HG02588 (cell line): ENCODE results near the gene KBTBD4.
A peak's percentile ranks its signal among the peaks of the same experiment; 100 is the strongest.
"Not testable (repeated sequence)": the region's sequence is repeated elsewhere in the genome, so short reads cannot be mapped to it uniquely, and the experiment has no call there.

Experiments
- ATAC-seq: cut with Tn5 transposase; IDR thresholded peaks from one replicate; pipeline ENCODE4 v1.9.1; 2021; ENCODE audit warnings: mild to moderate bottlenecking, moderate library complexity; ENCODE audit not compliant: unreplicated experiment

KBTBD4 gene

GRCh38 chr11:47591764-47592163 is 13.0 kb upstream of the KBTBD4 start:
- no peak for ATAC-seq

DNA sequence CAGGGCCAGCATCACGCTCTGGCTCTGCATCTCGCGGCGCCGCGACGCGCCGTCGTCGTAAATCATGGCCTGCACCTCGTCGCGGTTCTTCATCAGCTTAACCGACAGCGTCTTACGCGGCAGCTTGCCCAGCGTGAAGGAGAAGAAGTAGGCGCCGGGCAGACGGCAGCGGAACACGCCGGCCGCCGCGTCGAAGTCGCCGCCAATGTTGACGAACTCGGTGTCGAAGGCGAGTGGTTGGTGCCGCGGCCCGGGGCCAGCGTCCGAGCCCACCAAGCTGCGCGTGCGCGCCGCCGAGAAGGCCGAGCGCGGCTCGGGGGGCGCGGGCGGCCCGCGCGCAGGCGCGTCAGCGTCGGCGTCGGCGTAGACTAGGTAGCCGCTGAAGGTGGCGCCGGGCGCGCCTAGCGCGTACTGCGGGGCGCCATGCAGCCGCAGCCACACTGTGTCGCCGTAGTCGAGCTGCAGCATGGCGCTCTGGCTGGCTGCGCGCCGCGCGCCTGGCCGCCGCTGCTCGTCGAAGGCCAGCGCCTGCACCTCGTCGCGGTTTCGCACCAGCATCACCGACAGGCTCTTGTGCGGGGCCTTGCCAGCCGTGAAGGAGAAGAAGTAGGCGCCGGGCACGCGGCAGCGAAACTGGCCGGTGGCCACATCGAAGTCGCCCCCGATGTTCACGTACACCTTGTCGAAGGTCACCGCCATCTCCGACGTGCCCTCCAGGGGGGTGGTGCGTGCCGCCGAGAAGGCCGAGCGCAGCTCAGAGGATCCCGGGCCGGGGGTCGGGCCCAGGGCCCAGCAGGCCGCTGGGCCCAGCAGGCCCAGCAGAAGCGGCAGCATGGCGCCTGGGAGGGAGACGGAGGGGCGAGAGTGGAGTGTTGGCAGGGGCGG is 11.4 kb upstream of the KBTBD4 start:
- ATAC-seq, result no peak

DNA sequence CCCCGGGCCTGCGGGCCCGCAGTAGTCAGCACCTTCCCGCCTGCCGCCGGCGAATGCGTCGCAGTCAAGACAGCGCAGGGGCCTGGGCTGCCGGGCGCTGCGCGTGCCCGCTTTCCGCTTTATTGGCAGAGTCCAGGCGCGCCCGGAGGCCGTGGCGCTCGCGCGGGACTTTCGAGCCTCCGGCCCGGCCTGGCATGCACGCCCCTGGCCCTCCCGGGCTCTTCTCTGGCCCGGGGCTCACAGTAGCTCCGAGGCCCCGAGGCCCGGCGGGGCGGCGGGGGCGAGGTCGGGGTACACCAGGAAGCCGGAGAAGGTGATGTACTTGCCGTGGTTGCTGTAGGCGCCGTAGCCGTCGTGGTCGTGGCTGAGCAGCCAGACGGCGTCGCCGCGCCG is 10.8 kb upstream of the KBTBD4 start:
- ATAC-seq, result no peak

DNA sequence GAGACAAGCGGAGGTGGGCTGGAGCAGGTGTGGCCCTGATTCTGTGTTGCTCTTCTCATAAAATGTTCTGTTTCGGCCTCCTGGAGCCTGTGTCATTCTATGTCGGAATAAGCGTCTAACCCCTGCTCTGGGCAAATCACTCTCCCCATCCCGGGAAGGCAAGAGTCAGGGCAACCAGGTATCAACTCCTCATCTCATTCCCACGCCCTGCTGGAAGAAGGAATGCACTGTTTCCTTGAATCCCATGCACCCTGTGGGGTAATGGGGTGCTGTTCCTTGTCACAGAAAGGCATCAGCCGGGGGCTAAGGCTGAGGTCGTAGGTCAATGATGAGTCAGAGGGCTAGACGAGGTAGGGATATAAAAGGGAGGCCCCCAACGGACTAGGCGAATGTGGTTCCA is 10.3 kb upstream of the KBTBD4 start:
- ATAC-seq, result no peak

DNA sequence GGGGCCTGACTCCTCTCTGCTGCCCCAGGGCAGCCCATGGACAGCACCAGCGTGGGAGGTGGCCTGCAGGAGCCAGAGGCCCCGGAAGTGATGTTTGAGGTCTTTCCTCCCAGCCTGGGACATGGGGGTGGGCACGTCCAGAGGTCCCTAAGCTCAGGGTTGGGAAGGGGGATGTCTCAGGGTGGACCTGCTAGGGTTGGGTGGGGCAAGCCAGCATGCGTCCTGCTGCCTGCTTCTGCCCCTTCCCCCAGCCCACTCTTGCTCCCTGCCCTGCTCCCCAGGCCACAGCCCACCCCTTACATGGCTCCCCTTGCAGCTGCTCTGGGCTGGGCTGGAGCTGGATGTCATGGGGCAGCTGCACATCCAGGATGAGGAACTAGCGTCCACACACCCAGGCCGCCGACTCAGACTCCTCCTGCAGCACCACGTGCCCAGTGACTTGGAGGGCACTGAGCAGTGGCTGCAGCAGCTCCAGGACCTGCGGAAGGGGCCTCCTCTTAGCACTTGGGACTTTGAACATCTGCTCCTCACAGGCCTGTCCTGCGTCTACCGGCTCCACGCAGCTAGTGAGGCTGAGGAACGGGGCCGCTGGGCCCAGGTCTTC is 9.1 kb upstream of the KBTBD4 start:
- no peak for ATAC-seq

- no peak for ATAC-seq
These were observed 8.4 kb upstream of the KBTBD4 start for GRCh38 chr11:47587039-47587716.

DNA sequence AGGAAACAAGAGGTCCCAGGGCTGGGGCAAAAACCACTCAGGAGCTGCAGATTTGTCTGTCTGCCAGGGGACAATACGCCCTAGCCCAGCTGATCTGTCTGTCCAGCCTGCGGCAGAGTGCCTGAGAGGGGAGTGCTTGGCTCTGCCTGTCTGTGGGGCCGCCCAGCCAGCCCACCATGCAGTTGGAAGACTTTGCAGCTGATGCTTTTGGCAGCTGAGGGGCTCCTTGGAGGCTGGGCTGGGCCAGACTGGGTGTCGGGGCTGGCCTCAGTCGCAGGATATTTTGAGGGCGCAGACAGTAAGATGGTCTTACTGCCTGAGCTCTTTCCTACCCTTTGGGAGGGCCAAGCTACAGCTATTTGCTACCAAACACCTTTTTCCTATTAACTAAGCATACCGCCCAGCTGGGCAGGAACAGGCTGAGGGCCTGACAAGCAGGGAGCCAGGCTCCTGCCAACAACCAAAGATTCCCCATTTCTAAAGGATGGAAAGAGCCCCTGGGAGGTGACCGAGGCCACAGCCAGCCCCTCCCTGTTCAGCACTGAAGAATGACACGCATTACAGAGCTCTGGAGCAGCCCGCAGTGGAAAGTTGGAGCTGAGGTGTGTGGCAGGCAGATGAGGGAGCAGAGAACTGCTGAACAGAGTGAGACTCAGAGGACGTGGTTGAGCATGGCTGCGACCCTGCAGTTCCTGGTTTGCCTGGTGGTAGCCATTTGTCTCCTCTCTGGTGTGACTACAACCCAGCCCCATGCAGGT is 7.5 kb upstream of the KBTBD4 start, which contains the start of gene FAM180B:
Gene FAM180B (plus strand): TSS at position 581 of the 758 bp plus-strand sequence. CDS start 91 bp downstream, at position 672.
- no peak for ATAC-seq

- ATAC-seq, result no peak
These were observed 5.1 kb upstream of the KBTBD4 start for GRCh38 chr11:47583844-47584243.

DNA sequence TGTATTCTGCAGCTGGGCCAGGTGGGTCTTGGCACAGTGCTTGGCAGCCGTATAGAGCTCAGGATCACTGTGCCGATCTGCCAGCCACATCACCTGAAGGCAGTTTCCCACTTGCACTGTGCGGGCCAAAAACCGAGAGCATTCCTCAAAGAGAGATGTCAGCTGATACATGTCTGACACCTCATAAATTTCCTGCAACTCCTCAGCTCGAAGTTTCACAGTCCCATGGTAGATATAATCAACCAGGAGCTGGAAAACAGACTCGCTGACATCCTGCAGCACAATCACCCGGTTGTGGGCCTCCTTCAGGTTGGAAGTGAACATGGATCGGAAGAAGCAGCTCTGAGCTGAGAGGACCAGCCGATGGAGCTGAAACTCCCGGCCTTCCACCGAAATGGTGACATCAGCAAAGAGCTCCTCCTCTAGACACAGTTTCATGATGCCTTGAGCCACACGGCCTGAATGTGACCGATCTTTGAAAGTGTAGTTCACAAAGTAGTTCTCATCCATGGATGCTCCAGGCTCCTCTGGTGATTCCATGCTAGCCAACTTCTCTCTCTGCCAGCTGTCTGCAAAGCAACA is 1.2 kb downstream of the KBTBD4 start:
- ATAC-seq, result no peak

- no peak for ATAC-seq
These were observed 5.4 kb downstream of the KBTBD4 start for GRCh38 chr11:47573321-47573720.

DNA sequence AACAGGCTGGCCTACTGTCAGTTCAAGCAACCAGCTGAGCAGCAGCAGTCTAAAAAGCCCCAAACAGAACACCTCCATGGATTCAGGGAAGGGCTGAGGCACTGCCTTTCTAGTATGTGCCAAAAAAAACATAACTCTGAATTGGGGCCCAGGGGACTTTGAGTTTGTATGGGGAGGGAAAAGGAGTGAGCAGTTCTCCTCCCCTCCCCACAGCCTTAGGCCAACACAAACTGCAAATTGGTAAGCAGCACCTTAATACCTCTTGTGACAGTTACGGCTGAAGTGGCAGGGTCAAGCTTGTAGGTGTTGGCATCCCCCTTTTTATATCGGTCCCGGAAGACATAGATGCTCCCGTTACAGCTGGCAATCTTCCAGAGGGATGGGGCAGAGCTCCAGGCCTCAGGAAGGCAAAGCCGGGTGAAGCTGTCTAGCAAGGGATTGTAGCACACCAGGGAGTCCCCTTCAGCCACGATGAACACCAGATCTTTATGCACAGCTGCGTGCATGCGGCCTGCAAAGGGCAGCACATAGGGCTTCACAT is 6.0 kb downstream of the KBTBD4 start:
- no peak for ATAC-seq

DNA sequence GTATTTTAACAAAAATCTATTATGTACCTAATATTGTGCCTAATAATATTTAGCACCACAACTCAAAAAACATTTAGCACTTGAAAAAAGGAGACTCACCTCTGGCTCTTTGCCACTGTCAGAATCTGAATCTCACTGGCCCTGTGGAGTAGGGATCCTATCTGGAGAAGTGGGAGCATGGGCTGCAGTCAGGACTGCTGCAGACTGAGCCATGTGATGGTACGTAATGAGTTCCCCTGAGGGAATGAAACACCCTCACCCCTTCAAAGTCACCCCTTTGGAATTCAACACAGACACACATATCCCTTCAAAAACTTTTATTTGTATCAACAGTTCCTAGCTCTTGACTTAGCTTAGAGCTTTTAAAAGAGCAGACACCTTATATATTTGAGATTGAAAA is 6.9 kb downstream of the KBTBD4 start:
- ATAC-seq, result no peak

DNA sequence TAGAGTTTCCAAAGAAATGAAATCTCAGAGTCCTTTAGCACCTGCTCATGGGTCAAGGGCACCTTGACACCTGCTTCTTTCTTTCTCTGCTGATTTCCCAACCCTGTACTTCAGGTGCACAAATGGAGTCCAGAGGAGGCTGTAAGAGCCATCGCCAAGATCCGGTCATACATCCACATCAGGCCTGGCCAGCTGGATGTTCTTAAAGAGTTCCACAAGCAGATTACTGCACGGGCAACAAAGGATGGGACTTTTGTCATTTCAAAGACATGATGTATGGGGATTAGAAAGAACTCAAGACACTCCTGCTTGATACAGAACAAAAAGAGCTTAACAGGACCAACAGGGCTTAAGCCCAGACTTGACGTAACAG is 7.4 kb downstream of the KBTBD4 start:
- no peak for ATAC-seq

- no peak for ATAC-seq
These were observed 8.0 kb downstream of the KBTBD4 start for GRCh38 chr11:47570651-47571356.

DNA sequence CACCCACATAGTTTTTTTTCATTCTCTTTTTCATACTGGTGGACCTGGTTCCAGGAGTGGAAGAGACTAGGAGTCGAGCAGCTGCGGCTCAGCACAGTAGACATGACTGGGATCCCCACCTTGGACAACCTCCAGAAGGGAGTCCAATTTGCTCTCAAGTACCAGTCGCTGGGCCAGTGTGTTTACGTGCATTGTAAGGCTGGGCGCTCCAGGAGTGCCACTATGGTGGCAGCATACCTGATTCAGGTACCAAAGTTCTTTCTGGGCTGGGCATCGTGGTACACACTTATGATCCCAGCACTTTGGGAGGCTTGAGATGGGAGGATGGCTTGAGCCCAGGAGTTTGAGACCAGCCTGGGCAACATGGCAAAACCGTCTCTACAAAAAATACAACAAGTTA is 9.1 kb downstream of the KBTBD4 start:
- ATAC-seq, result no peak

GRCh38 chr11:47566149-47566698 is 12.5 kb downstream of the KBTBD4 start:
- ATAC-seq, result no peak

- ATAC-seq, result peak; percentile 91
These were observed 13.2 kb downstream of the KBTBD4 start, which contains the start of gene PTPMT1 for GRCh38 chr11:47565340-47566148. TSS of gene PTPMT1 (plus strand) at chr11:47565599. CDS start at chr11:47565623, 24 bp downstream.

DNA sequence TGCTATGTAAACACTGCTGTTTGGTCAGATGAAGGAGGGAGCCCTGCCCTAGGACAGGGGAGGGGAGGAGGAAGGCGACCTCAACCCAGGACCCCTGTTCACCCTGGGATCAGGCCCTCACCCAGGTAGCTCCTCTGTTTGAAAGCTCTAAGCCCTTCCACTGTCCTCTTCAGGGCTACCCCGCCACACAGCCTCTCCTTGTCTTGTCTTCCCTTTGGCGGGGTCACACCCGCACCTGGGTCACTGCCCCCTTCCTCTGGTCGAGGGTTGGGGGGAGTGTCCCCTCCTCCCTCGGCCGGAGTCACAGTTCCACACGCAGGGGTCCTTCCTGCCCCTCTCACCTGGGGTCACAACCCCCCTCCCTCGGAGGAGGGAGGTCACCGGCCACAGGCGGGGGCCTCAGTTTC is 13.8 kb downstream of the KBTBD4 start:
- ATAC-seq, result peak; percentile 15

DNA sequence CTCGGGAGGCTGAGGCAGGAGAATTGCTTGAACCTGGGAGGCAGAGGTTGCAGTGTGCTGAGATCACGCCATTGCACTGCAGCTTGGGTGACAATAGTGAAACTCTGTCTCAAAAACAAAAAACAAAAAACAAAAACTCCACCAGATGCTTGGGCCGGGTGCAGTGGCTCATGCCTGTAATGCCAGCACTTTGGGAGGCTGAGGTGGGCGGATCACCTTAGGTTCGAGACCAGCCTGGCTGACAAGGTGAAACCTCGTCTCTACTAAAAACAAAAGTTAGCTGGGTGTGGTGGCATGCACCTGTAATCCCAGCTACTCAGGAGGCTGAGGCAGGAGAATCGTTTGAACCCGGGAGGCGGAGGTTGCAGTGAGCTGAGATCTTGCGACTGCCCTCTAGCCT is 14.4 kb downstream of the KBTBD4 start:
- not testable (repeated sequence) for ATAC-seq
